ENCODE data around the gene C2.

The C2 gene

GRCh38 chr6:31880616-31881015 lies 46.9 kb upstream of the C2 start:
- H3K4me3 ChIP-seq (ENCODE audit: low read depth, low read length), result no peak overlapping the region
- TF ChIP-seq MAX (IDR thresholded peaks at IDR 0.05; ENCODE audit: low read depth, low read length) (no peak), MYC (IDR thresholded peaks at IDR 0.05; ENCODE audit: low read depth, low read length) (no peak), CTCF (IDR thresholded peaks at IDR 0.05; ENCODE audit: low read depth, low read length) (no peak), POLR2A (IDR thresholded peaks at IDR 0.05; ENCODE audit: extremely low read depth, insufficient read length) (no peak)
- DNase-seq (ENCODE audit: low read depth), result no peak

GRCh38 chr6:31881136-31881859 lies 46.2 kb upstream of the C2 start:
- no peak for TF ChIP-seq CTCF (IDR thresholded peaks at IDR 0.05; ENCODE audit: low read depth, low read length)
- no peak for TF ChIP-seq MAX (IDR thresholded peaks at IDR 0.05; ENCODE audit: low read depth, low read length)
- no peak for TF ChIP-seq POLR2A (IDR thresholded peaks at IDR 0.05; ENCODE audit: extremely low read depth, insufficient read length)
- no peak for TF ChIP-seq MYC (IDR thresholded peaks at IDR 0.05; ENCODE audit: low read depth, low read length)
- no peak overlapping the region for H3K4me3 ChIP-seq (ENCODE audit: low read depth, low read length)
- DNase-seq (ENCODE audit: low read depth), result no peak

GRCh38 chr6:31882344-31882743 lies 45.2 kb upstream of the C2 start:
- H3K4me3 ChIP-seq (ENCODE audit: low read depth, low read length), result no peak overlapping the region
- TF ChIP-seq MYC (IDR thresholded peaks at IDR 0.05; ENCODE audit: low read depth, low read length) (no peak), CTCF (IDR thresholded peaks at IDR 0.05; ENCODE audit: low read depth, low read length) (no peak), MAX (IDR thresholded peaks at IDR 0.05; ENCODE audit: low read depth, low read length) (no peak), POLR2A (IDR thresholded peaks at IDR 0.05; ENCODE audit: extremely low read depth, insufficient read length) (no peak)
- no peak for DNase-seq (ENCODE audit: low read depth)

- TF ChIP-seq MYC (IDR thresholded peaks at IDR 0.05; ENCODE audit: low read depth, low read length), result no peak
- no peak for TF ChIP-seq MAX (IDR thresholded peaks at IDR 0.05; ENCODE audit: low read depth, low read length)
- no peak for TF ChIP-seq POLR2A (IDR thresholded peaks at IDR 0.05; ENCODE audit: extremely low read depth, insufficient read length)
- TF ChIP-seq CTCF (IDR thresholded peaks at IDR 0.05; ENCODE audit: low read depth, low read length), result no peak
- DNase-seq (ENCODE audit: low read depth), result no peak
- H3K4me3 ChIP-seq (ENCODE audit: low read depth, low read length), result no peak overlapping the region
Observed at GRCh38 chr6:31883676-31884075, 43.8 kb upstream of the C2 start.

GRCh38 chr6:31884528-31885035 lies 42.9 kb upstream of the C2 start:
- TF ChIP-seq MAX (IDR thresholded peaks at IDR 0.05; ENCODE audit: low read depth, low read length) (no peak), POLR2A (IDR thresholded peaks at IDR 0.05; ENCODE audit: extremely low read depth, insufficient read length) (no peak), CTCF (IDR thresholded peaks at IDR 0.05; ENCODE audit: low read depth, low read length) (no peak), MYC (IDR thresholded peaks at IDR 0.05; ENCODE audit: low read depth, low read length) (no peak)
- DNase-seq (ENCODE audit: low read depth), result no peak
- H3K4me3 ChIP-seq (ENCODE audit: low read depth, low read length), result no peak overlapping the region
